HG03280 (cell line): ENCODE results near the gene SCARF2.
"Not testable (repeated sequence)": the region's sequence is repeated elsewhere in the genome, so short reads cannot be mapped to it uniquely, and the experiment has no call there.

Experiments used
- ATAC-seq: cut with Tn5 transposase; IDR thresholded peaks from one replicate; pipeline ENCODE4 v1.9.1; 2021; ENCODE audit warnings: mild to moderate bottlenecking, moderate library complexity; ENCODE audit not compliant: unreplicated experiment

The SCARF2 gene

GRCh38 chr22:20463324-20464095, 25.9 kb upstream of the SCARF2 start:
- ATAC-seq: no peak

- ATAC-seq: no peak
These were observed 22.2 kb upstream of the SCARF2 start for GRCh38 chr22:20459862-20460261.

DNA sequence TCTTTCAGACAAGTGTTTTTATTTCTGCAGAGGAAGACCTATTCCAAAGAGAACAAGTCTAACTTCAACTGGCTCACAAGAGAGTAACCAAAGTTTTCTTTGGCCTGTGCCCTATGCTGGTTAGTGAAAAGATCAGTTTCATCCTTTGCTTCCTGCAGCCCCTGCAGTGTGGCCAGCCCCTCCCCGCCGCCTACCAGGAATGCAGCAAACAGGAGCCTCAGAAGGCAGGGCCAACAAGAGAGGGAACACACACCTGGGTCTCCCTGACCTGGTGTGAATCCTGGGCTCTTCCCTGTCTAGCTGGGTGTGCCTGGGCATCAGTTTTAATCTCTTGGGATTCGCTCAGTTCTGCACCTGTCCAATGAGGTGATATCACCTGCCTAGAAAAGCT, 21.5 kb upstream of the SCARF2 start:
- no peak for ATAC-seq

DNA sequence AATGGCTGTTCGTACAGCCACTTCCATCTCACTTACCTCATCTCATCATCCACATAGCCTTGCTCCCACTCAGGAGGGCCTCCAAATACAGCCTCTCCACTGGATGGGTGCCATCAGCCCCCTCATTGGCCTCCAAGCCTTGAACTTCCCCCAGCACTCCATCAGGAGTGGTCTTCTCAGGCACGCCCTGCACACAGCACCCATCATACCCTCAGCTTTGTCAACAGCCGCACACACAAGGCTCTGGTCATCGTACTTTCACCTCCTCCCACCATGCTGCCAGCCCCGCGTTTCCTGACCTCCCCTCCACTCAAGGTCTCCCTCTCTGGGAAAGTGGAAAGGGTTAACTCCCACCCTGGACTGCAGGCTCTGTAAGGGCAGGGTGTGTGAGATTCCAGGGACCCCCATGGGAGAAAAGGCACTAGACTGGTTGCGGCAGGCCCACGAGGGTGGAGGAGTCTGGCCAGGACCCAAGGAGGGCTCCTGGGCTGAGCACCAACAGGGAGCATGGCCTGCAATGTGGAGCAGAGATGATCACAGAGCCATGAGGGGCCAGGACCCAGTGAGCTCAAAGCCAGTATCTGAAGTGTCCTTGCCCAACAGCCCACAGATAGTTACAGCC, 21.0 kb upstream of the SCARF2 start:
- no peak for ATAC-seq

- ATAC-seq: no peak
These were observed 20.0 kb upstream of the SCARF2 start for GRCh38 chr22:20457506-20458240.

- no peak for ATAC-seq
These were observed 19.1 kb upstream of the SCARF2 start for GRCh38 chr22:20456722-20457076.

GRCh38 chr22:20456064-20456721, 18.6 kb upstream of the SCARF2 start:
- ATAC-seq: no peak

GRCh38 chr22:20455709-20456063, 18.1 kb upstream of the SCARF2 start:
- no peak for ATAC-seq

- ATAC-seq: no peak
These were observed 15.6 kb upstream of the SCARF2 start for GRCh38 chr22:20453222-20453621.

DNA sequence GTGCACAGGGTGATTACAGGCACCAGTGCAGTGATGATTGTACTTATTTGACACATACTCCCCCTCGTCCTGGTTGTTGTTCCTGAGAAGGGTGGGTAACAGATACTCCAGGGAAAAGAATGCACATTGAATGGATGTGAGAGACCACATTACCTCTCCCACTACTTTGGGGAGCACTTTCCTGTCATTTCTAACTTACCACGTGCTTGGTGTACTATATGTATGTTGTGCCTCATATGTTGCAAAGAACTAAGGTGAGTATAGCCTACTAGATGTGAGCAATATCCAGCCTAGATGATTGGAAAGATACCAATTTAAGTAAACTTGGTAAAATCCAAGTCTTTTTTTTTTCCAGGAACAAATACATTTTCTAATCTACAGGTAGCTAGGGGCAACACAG, 14.3 kb upstream of the SCARF2 start:
- ATAC-seq: no peak

DNA sequence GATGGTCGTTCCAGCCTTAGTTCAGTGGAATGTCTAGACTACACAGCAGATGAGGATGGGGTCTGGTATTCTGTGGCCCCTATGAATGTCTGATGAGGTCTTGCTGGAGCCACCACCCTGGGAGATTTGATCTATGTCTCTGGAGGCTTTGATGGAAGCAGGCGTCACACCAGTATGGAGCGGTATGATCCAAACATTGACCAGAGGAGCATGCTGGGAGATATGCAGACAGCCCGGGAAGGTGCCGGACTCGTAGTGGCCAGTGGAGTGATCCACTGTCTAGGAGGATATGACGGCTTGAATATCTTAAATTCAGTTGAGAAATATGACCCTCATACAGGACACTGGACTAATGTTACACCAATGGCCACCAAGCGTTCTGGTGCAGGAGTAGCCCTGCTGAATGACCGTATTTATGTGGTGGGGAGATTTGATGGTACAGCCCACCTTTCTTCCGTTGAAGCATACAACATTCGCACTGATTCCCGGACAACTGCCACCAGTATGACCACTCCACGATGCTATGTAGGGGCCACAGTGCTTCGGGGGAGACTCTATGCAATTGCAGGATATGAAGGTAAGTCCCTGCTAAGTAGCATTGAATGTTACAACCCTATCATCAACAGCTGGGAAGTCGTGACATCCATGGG, 13.6 kb upstream of the SCARF2 start:
- not testable (repeated sequence) for ATAC-seq

GRCh38 chr22:20450551-20450906, 12.9 kb upstream of the SCARF2 start:
- no peak for ATAC-seq

DNA sequence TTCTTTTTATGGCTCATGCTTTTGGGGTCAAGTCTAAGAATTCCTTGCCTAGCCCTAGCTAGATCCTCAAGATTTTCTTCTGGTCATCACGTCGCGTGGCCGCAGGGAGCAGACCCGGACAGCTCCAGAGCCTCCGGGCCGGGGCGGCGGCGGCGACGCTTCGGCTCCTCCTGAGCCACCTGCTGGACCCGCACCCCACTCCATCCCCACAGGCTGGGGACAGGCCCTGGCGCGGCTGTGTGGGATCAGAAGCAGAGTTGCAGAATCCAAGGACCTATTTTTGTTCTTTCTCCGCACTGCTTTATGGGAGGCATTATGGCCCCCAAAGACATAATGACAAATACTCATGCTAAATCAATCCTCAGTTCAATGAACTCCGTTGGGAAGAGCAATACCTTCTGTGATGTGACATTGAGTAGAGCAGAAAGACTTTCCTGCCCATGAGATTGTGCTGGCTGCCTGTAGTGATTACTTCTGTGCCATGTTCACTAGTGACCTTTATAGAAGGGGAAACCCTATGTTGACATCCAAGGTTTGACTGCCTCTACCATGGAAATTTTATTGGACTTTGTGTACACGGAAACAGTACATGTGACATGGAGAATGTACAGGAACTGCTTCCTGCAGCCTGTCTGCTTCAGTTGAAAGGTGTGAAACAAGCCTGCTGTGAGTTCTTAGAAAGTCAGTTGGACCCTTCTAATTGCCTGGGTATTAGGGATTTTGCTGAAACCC, 12.4 kb upstream of the SCARF2 start:
- ATAC-seq: no peak

DNA sequence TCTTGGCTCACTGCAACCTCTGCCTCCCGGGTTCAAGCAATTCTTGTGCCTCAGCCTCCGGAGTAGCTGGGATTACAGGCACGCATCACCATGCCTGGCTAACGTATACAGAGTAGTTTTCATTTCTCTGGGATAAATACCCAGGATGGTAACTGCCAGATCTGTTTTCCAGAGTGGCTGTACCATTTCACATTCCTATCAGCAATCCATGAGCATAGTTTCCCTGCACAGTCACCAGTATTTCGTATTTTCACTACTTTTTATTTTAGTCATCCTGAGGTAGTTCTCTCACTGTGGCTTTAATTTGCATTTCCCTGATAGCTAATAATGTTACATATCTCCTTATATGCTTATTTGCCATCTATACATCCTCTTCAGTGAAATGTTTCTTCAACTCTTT, 11.0 kb upstream of the SCARF2 start:
- ATAC-seq: no peak

DNA sequence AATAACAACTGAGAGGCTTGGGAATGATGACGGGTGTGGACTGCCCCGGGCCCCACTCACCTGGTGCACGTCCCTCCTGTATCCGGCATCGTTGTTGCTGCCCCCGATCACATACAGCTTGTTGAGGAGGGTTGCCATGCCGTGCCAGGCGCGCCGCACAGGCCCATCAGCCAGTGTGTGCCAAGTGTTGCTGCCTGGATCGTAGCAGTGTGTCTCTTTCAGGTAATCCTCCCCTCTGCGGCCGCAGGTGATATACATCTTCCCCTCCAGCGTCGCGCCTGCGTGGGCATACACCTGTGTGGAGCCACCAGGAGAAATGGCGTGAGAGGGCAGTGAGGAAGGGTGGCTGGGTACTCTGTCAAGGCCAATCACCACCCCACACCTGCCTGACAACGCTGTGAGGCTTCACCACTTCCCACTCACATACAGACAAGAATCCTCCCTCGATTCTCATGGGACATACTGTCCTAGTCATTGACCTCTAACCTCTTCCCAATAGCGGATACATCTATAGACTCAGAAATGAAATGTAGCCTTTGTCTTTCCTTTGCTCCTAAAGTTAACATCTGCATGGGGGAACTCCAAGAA, 8.9 kb upstream of the SCARF2 start:
- no peak for ATAC-seq

DNA sequence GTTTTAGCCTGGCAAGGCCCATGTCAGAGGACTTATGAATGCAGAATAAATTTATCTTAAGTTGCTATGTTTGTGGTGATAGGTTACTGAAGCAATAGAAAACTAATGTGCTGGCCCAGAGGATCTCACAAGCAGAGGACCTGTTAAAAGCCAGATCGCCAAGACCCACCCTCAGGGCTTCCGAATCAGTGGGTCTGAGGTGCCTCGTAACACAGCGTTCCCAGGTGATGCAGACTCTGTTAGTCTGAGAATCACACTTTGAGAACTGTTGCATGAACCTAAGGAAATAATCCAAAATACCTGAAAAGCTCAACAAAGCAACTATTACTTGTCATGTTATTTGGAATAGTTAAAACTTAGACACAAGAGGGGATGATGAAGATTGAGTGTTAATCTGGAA, 6.7 kb upstream of the SCARF2 start:
- ATAC-seq: no peak

DNA sequence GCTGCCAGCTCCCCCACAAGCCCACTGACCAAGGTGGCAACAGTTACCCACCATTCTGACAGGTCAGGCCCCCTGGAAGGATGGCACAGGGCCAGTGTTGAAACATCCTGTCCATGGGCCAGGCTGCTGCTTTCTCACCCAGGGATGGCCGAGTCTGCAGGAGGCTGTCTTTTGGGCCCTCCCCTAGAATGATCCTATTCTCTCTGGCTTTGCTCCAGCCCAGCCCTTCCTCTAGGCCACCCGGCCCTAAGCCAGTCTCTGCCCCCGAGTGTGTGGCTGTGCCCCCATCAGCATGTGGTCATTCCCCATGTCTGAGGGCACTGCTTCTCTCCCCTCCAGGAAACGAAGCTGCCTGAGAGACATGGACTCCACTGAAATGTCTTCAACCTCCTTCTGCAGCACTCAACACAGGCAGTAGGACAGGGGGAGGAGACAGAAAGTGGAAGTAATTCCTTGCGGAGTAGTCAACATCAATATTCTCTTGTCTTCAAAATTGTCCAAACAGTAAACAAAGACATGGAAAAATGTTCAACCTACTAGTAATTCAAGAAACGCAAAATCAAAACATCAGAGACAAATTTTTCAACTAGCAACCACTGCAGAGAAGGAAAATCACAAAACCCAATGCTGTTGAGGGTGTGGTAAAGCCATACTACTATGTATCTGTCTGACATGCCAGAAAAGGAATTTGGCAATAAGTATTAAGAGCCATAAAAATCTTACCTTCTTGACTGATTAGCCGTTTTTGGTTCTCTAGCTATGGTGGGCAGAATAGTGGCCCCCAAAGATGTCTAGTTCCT, 5.1 kb upstream of the SCARF2 start:
- ATAC-seq: no peak

- no peak for ATAC-seq
These were observed 4.2 kb upstream of the SCARF2 start for GRCh38 chr22:20441631-20442484.
